Spinal cord (tissue), 10 donors: ENCODE measurements around the gene CASTOR2. TPM values are rescaled to one million over a fixed set of nuclear protein-coding genes. Genes with fewer than 3 reads are reported as not detected.

Source experiments
- DNase-seq, 6 donors: peaks; one replicate each; pipeline versions ENCODE4 v3.0.0 to v3.0.0-alpha.2; 2013 to 2015; ENCODE audit warnings: low spot score in 6 of 6, low read depth in 4 of 6
- H3K27ac ChIP-seq: one replicate; pipeline ENCODE4 v1.5.1; 2013; ENCODE audit warnings: low read depth, low read length, control low read depth
- H3K27me3 ChIP-seq: one replicate; pipeline ENCODE4 v1.6.1; 2013; ENCODE audit warnings: low read length; ENCODE audit not compliant: control insufficient read depth, insufficient read depth
- H3K36me3 ChIP-seq: one replicate; pipeline ENCODE4 v1.6.1; 2013; ENCODE audit warnings: low read length; ENCODE audit not compliant: control insufficient read depth, insufficient read depth
- H3K4me1 ChIP-seq: one replicate; pipeline ENCODE4 v1.6.1; 2013; ENCODE audit warnings: low read length; ENCODE audit not compliant: control insufficient read depth, insufficient read depth
- H3K4me3 ChIP-seq: one replicate; pipeline ENCODE4 v1.5.1; 2013; ENCODE audit warnings: low read depth, low read length, control low read depth
- H3K9me3 ChIP-seq: one replicate; pipeline ENCODE4 v1.6.1; 2013; ENCODE audit warnings: low read length; ENCODE audit not compliant: control insufficient read depth, insufficient read depth
- WGBS: methylation state at CpG from one replicate; pipeline ENCODE4 v1.1.5; 2013; ENCODE audit warnings: missing lambda C conversion rate; ENCODE audit not compliant: insufficient coverage; 5-methylcytosine and 5-hydroxymethylcytosine counted together
- polyA plus RNA-seq, 2 donors: library from polyadenylated mRNA; unstranded; fragments of 120-200 nt; gene quantifications; one replicate each; pipeline ENCODE4 v1.2.1, GENCODE V29; 2013; ENCODE audit not compliant: insufficient read length in 2 of 2
- total RNA-seq, 2 donors: library from RNA; depleted of rRNA in 1 of 2; stranded (reverse); fragments of 120-200 nt in 1 of 2; fragments of >200 nt in 1 of 2; gene quantifications; one replicate each; pipeline versions ENCODE4 v1.2.3 to v1.2.4, GENCODE V29; 2013 to 2014
- donor health status: healthy.

The CASTOR2 gene
- total and polyA plus RNA-seq, 4 donors, result 19.9 to 27.0 (median 22.3) TPM

DNA sequence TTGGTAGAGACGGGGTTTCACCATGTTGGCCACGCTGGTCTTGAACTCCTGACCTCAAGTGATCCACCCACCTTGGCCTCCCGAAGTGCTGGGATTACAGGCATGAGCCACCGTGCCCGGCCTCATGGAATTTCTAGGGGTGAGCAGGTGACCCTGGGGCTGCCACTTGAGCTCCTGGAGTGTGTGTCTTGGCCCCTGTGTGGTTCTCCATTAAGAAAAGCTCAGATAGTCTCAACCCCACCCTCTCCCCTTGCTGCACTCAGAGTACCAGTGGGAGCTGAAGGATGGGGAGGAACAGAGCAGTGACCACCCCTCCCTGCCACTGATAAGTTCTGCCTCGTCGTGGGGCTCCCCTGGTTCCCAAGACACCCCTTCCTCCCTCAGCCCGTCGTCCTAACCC lies 63.8 kb downstream of the CASTOR2 start:
- Histone ChIP-seq H3K4me3 (no peak overlapping the region), H3K36me3 (peaks cover 85% of the 10 kb centered on the region), H3K4me1 (no peaks in the 10 kb centered on the region), H3K9me3 (no peaks in the 10 kb centered on the region), H3K27me3 (no peaks in the 10 kb centered on the region), H3K27ac (no peak overlapping the region)
- no peak for DNase-seq
- 92% methylated on average over 7 of the region's 9 CpGs for WGBS

DNA sequence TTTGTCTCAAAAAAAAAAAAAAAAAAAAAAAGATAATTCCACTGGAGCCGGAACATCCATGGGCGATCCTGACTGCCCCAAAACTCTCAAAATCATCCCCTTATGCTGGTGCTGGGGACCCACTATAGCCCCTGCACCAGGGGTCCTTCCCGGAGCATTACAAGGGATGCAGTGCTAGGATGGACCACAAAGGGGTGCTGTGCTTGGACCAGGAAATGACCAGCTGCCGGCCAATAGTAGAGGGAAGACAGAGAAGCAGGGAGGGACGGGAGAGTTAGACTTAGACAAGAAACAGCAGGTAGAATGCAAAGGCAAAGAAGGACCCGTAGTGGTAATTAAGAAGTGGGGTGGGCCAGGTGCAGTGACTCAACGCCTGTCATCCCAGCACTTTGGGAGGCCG lies 68.6 kb downstream of the CASTOR2 start:
- no peak overlapping the region for H3K4me3 ChIP-seq
- 53% methylated on average over 6 of the region's 8 CpGs for WGBS
- no peaks in the 10 kb centered on the region for H3K27me3 ChIP-seq
- peaks cover 40% of the 10 kb centered on the region for H3K36me3 ChIP-seq
- no peaks in the 10 kb centered on the region for H3K4me1 ChIP-seq
- DNase-seq, result no peak
- H3K27ac ChIP-seq, result no peak overlapping the region
- no peaks in the 10 kb centered on the region for H3K9me3 ChIP-seq

DNA sequence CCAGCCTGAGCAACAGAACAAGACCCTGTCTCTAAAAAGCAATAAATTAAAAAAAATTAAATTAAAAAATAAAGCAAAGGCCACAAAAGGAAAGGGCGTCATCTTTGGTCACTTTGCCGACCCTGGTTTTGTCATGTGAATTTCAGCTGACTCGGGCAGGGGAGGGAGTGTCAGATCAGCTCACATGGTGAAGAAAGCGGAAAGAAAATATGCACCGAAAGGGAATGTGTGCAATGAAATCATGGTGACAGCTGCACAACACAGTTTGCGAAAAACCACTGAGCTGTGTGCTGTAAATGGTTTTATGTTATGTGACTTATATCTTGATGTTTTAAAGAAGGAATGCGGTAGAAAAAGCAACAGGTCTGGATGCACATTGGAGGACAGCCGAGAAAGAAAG lies 69.3 kb downstream of the CASTOR2 start:
- DNase-seq, result no peak
- 84% methylated on average over 8 of the region's 8 CpGs for WGBS
- H3K36me3 ChIP-seq, result peaks cover 36% of the 10 kb centered on the region

DNA sequence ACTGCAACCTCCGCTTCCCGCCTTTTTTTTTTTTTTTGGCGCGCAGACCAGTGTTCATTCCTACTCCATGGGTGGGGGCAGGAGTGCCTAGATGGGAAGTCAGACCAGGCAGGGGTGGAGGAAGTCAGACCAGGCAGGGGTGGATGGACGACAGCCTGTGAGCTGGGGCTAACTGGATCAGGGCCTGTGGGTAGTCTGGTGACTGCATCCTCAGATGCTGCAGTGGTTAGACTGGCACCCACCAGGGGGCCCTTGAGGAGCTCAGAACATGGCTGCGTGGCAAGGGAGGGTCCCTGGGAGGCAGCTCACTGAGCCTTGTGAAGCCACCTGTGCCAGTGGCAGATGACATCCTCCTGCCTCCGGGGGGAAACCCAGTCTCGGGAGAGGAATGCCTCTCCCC lies 74.0 kb downstream of the CASTOR2 start:
- no peak overlapping the region for H3K27ac ChIP-seq
- H3K36me3 ChIP-seq, result peaks cover 42% of the 10 kb centered on the region
- no peaks in the 10 kb centered on the region for H3K4me1 ChIP-seq
- H3K9me3 ChIP-seq, result no peaks in the 10 kb centered on the region
- H3K4me3 ChIP-seq, result no peak overlapping the region
- no peak for DNase-seq
- 91% methylated on average over 6 of the region's 8 CpGs for WGBS
- H3K27me3 ChIP-seq, result no peaks in the 10 kb centered on the region

More for the DNA sequence above, 69.3 kb downstream of the CASTOR2 start:
- no peak overlapping the region for H3K4me3 ChIP-seq
- H3K27me3 ChIP-seq, result no peaks in the 10 kb centered on the region
- no peak overlapping the region for H3K27ac ChIP-seq
- no peaks in the 10 kb centered on the region for H3K4me1 ChIP-seq
- H3K9me3 ChIP-seq, result no peaks in the 10 kb centered on the region

DNA sequence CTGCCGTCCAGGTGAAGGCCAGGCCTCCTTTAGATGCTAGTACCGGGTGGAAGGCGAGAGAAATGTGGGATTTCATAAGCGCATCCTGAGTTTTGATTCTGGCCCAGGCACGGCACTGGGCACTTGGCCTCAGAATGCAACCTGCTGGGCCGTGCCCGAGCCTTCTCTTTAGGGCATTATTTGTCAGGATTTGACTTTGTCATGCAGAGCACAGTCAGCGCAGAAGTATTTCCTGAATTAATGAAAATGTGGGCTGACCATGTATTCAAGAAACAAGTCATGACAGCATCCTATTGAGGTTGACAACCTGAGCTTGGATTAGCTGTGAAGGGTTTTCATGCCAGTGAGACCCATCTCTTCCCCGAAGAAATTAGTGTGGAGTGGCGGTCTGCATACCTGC lies 74.7 kb downstream of the CASTOR2 start:
- WGBS, result 89% methylated on average over 10 of the region's 10 CpGs
- Histone ChIP-seq H3K27ac (no peak overlapping the region), H3K9me3 (no peaks in the 10 kb centered on the region), H3K4me3 (no peak overlapping the region), H3K27me3 (no peaks in the 10 kb centered on the region), H3K4me1 (no peaks in the 10 kb centered on the region), H3K36me3 (peaks cover 47% of the 10 kb centered on the region)
- DNase-seq, result no peak

DNA sequence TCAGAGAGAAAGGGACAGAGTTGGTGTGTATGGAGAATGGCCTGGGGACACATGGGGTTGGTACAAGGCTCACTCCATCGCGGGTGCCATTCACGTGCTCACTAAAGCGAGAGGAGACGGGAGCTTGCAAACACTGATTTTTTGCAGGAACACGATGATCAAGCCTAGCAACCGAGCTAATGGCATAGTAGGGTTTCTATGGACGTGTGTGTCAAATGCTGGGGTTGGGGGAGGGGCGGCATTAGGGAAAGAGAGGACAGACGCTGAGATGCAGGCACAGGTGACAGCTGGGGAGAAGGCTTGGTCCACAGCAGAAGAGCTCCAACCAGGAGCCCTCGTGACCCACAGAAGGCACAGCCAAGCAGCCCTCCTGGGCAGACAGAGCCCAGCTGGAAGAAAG lies 75.2 kb downstream of the CASTOR2 start:
- Histone ChIP-seq H3K4me3 (no peak overlapping the region), H3K27me3 (no peaks in the 10 kb centered on the region), H3K9me3 (no peaks in the 10 kb centered on the region), H3K36me3 (peaks cover 46% of the 10 kb centered on the region), H3K27ac (no peak overlapping the region), H3K4me1 (no peaks in the 10 kb centered on the region)
- 70% methylated on average over 11 of the region's 11 CpGs for WGBS
- DNase-seq, result no peak

DNA sequence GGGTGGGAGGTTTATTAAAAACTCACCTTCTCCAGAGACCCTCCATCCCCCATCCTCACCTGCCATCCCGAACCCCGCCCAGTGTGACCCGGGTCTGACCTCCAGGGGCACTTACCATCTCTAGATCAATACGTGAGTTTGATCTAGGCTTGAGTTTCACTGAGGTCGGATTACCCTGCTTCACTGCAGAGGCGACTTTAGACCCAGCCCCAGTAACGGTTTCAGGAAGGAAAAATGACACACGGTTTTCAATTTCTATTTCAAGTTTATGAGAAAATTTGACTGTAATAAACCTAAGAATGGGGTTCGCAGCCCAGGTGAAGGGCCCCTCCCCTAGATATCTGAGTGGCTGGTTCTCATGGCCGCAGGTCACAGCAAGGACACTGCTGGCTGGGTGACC lies 76.0 kb downstream of the CASTOR2 start:
- Histone ChIP-seq H3K4me3 (no peak overlapping the region), H3K4me1 (no peaks in the 10 kb centered on the region), H3K9me3 (no peaks in the 10 kb centered on the region), H3K27ac (no peak overlapping the region), H3K27me3 (no peaks in the 10 kb centered on the region), H3K36me3 (peaks cover 51% of the 10 kb centered on the region)
- DNase-seq, result no peak
- WGBS, result 96% methylated on average over 7 of the region's 10 CpGs

DNA sequence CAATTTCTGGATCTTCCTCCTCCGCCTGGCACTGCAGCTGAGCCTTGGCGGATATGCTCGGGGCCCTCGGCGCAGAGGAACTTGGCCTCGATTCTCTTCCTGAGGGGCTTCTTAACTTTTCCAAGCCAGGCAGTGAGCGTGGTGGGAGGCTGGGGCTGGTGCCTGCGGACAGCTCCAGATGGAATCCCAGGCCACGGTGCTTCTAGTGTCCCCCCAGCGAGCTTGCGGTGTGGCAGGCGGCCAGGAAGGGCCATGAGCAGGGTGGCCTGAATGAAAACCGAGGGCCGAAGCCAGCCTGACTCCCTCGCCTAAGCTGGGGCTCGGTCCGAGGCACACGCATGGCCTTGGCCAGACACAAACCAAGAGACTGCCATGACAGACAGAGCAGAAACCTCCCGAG lies 77.8 kb downstream of the CASTOR2 start:
- Histone ChIP-seq H3K9me3 (no peaks in the 10 kb centered on the region), H3K4me3 (no peak overlapping the region), H3K4me1 (peaks cover 9% of the 10 kb centered on the region), H3K27me3 (no peaks in the 10 kb centered on the region), H3K36me3 (peaks cover 64% of the 10 kb centered on the region), H3K27ac (no peak overlapping the region)
- WGBS, result 96% methylated on average over 19 of the region's 19 CpGs
- no peak for DNase-seq

DNA sequence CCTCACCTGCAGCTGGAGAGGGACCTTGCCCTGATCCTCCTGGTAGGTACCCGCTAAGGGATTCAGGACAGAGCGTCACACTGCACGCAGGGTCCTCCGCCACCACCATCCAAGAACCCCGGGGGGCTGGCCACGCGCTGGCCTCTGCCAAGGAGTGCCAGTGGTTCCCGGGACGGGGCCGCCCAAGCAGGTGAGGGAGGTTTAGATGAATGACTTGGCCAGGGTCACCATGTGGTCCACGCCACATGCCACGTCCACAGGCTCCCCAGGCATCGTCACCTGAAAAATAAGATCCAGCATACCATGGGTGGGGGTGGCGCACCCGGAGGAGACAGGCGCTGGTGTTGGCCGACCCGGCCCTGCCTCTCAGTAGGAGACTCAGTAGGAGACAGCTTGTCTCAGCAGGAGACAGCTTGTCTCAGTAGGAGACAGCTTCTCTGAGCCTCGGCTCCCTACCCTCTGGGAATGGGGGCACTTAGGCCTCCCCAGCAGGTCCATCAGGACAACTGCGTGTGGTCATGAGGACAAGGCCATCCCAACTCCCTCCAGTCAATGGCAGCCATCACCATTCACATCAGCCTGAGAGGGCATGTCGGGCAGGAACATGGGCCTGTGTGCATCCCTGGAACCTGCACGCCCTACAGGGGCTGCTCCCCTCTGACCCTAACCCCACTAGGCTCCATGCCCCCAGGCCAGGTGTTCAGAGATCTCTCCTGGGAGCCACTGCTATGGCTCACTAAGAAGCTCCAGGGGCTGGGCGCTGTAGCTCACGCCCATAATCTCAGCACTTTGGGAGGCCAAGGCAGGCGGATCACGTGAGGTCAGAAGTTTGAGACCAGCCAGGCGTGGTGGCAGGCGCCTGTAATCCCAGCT lies 78.6 kb downstream of the CASTOR2 start:
- 94% methylated on average over 28 of the region's 28 CpGs for WGBS
- Histone ChIP-seq H3K27me3 (no peaks in the 10 kb centered on the region), H3K9me3 (no peaks in the 10 kb centered on the region), H3K36me3 (peaks cover 66% of the 10 kb centered on the region), H3K27ac (no peak overlapping the region), H3K4me3 (no peak overlapping the region), H3K4me1 (peaks cover 9% of the 10 kb centered on the region)
- DNase-seq, result no peak

DNA sequence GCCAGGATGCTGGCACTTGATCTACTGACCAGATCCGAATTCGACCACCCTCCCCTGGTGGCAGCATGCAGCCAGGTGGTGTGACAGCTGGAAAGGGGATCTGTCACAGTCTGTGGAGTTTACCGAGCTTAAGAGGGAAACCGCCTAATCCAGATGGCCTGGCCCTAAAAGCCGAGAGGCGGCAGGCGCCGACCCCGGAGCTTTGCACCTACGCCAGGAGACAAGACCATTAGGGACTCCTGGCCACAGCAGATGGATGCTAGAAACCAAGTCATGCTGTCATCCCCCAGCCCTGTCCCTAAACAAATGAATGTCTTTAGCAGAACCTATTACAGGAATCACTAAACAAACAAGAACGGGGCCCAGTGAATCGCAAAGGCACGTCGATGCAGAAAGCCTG lies 81.4 kb downstream of the CASTOR2 start:
- Histone ChIP-seq H3K4me1 (peaks cover 9% of the 10 kb centered on the region), H3K27me3 (no peaks in the 10 kb centered on the region), H3K9me3 (no peaks in the 10 kb centered on the region), H3K4me3 (no peak overlapping the region), H3K36me3 (peaks cover 73% of the 10 kb centered on the region), H3K27ac (peak overlapping the region; percentile 15)
- DNase-seq, result no peak
- 74% methylated on average over 14 of the region's 14 CpGs for WGBS
